ENCODE measurements around the gene CAPN5. TPM values are rescaled to one million over a fixed set of nuclear protein-coding genes. Genes with fewer than 3 reads are reported as not detected.

The CAPN5 gene
- total RNA-seq, 2 experiments from 2014 or later = 0.99 to 1.0 TPM

DNA sequence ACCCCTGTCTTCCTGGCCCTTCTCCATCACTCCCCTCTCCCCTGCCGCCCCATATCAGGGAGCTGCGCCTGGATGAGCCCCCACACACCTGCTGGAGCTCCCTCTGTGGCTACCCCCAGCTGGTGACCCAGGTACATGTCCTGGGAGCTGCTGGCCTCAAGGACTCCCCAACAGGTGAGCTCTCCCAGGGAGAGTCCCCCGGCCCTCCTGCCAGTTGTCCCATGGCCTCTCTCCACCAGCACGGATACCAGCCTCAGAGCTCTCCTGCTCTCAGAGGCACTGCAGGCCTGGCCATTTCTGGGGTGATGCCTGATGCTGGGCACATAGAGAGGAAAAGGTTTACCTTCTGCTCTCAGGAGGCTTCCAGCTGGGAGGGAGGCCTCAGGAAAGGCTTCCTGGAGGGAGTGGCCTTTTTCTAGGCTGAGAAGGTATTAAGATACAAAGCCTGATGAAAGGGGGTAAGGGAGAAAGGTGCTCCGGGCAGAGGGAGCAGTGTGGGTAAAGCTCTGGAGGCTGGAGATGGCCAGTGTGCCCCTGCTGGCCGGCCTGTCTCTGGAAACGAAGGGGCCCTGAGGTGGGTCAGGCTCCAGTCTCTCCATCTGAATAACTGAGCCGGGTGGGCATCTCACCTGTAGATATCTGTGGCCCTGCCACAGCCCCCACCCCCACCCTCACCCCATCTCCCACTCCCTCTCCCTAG is 55.3 kb downstream of the CAPN5 start:
- CTCF ChIA-PET = no interaction called here
- POLR2A ChIA-PET = no interaction called here

DNA sequence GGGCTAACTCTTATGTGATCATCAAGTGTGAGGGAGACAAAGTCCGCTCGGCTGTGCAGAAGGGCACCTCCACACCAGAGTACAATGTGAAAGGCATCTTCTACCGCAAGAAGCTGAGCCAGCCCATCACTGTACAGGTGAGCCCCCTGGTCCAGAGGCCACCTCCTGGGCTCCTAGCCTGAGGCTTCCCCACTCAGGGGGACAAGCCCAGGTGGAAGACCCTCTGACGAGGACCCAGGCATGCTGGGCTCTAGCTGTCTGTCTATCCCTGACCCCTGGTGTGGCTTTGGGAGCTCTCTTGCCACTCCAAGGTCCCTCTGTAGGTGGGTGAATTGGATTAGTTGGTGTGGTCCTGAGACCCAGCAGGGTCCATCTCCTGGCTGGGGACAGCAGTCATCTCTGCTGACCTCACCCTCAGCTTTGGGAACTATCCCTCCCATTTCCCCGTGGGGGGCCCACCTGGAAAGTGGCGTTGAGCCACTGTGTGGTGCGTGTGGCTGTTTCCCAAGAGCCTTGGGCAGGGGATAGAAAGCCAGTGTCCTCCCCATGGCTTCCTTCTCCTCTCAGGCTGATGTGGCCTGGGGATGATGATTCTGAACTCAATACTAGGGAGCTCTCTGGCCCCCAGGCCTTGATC is 55.9 kb downstream of the CAPN5 start:
- CTCF ChIA-PET = no interaction called here

DNA sequence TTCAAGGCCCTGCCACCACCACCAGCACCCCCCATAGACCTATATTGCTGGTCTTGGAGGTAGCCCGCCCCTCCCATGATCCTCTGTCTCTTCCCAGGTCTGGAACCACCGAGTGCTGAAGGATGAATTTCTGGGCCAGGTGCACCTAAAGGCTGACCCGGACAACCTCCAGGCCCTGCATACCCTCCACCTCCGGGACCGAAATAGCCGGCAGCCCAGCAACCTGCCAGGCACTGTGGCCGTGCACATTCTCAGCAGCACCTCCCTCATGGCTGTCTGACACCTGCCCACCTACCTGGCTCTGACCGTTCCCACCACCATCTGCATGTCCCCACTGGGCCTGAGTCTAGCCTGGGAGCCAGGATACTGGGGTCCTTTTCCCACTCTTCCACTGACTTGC is 56.8 kb downstream of the CAPN5 start:
- ChIA-PET POLR2A (no interaction called here), CTCF (no interaction called here)

More for the DNA sequence above, 55.9 kb downstream of the CAPN5 start:
- POLR2A ChIA-PET = no interaction called here

DNA sequence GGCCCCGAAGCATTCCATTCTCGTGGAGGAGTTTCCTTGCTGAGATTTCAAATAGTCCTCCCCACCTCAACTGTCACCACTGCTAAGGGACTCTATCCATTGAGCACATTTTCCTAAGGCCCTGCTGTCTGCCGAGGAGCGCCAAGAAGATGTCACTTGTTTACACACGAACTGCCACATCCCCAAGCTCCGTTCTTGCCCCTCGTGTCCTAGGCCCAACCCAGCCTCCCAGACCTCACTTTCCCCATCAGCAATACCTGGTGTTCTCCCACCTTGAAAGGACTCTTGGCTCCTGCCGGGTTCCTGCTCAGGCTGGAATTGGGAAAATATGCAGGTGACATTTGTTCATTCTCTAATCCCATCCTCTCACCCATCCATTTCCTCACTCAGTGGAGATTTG is 57.3 kb downstream of the CAPN5 start:
- ChIA-PET CTCF (no interaction called here), POLR2A (no interaction called here)

DNA sequence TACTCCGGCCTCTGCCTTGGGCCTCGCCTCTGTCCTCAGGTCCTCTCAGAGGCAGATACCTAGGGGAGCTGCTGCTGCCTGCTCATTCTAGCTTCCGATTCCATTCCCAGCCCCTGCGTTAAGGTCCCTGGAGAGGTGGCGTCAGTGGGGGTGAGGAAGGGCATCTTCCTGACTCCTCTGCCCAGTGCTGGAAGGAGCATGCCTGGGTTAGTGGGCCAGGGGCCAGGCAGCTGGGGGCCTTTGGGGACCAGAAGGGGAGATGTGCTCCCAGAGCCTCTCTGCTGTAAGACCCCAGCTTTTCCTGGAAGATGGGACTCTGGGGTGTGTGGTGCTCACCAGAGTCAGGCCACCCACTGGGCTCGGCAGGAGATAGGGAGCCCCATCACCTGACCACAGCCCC is 57.7 kb downstream of the CAPN5 start:
- CTCF ChIA-PET = no interaction called here
- POLR2A ChIA-PET = no interaction called here

DNA sequence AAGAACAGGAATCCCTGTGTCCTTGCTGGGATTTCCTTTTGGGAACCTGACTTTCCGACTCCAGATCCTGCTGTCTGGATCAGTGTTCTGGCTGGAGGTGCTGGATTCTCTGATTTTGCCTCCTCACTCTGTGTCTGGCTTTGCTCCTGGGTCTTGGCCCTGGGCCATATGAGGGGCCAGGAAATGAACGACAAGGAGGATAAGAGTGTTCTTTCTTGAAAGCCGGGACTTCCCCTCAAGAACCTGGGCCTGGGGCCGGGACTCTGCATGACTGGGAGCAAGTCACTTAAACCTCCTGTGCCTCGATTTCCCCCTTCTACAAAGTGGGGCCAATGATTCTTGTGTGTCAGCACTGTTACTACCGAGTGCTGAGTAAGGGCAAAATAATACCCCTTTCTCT is 58.4 kb downstream of the CAPN5 start:
- CTCF ChIA-PET = interaction anchor here (7.3 kb wide), 1 partner anchor 63 kb away, joined by 75 read pairs; no protein-coding TSS in a partner anchor
- POLR2A ChIA-PET = no interaction called here

DNA sequence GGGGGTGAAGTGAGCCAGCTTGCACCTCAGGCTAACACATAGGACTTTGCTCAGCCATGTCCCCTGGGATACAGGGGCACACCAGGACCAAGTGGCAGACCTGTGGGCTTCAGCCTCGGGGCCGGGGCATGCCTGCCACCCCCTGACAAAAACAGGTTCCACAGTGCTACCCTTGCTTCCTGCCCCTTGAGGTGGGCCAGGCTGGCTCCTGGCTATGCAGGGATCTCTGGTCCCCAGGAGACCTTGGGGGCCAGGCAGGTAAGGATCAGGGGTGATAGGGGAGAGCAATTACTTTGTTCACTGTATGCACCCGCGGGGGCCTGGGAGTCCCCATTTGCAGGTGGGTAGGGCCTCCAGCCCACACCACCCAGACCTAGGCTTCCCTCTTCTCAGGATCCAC is 58.9 kb downstream of the CAPN5 start:
- ChIA-PET CTCF (interaction anchor here (7.3 kb wide), 1 partner anchor 62 kb away, joined by 75 read pairs; no protein-coding TSS in a partner anchor), POLR2A (no interaction called here)

DNA sequence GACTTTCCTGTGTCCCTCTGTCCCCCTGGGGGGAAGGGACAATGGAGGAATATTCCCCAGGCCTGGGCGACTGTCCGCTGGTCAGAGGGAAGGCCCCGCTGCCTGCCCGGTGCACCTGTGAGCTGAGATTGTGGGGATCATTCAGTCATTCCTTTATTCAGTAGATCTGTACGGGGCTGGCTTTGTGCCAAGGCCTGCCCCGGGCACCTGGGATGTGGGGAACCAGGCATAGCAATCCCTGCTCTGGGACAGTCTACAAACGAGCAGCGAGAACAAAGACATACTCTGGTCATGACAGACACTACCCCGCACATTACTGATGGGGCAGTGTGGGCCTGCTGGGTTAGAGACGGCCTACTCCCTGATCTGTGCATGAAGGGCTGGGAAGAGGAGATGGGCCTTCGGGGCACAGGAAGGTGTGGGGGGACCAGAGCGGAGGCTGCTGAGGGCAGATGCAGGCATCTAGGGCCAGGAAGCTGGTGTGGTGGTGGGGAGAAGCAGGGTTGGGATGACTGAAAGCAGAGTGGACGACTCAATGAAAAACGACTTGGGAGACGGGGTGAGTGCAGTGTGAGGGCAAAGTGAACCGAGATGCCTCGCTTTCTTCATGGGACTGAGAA is 59.5 kb downstream of the CAPN5 start:
- ChIA-PET POLR2A (no interaction called here), CTCF (interaction anchor here (0.9 to 7.3 kb wide), 13 partner anchors 8 to 443 kb away, joined by 3 to 75 read pairs (median 5); no protein-coding TSS in a partner anchor)

DNA sequence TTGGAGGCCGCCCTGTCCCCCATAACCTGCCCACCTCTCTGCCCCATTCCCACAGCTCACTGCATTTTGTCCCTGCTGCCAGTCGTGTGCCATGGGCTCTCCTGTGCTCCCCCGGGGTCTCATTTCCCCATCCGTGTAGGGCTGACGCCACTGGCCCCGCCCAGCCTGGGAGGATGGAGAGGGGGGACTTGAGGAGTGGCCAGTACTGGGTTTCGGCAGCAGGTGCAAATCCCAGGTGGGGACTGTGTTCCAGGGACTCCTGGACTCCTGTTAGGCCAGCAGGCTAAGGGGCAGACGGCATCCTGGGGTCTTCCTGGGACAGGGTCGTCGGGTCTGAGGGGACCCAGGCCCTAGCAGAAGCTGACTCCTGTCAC is 60.1 kb downstream of the CAPN5 start:
- POLR2A ChIA-PET = no interaction called here
- CTCF ChIA-PET = interaction anchor here (0.9 to 7.3 kb wide), 27 partner anchors 8 to 442 kb away, joined by 3 to 75 read pairs (median 5); no protein-coding TSS in a partner anchor

DNA sequence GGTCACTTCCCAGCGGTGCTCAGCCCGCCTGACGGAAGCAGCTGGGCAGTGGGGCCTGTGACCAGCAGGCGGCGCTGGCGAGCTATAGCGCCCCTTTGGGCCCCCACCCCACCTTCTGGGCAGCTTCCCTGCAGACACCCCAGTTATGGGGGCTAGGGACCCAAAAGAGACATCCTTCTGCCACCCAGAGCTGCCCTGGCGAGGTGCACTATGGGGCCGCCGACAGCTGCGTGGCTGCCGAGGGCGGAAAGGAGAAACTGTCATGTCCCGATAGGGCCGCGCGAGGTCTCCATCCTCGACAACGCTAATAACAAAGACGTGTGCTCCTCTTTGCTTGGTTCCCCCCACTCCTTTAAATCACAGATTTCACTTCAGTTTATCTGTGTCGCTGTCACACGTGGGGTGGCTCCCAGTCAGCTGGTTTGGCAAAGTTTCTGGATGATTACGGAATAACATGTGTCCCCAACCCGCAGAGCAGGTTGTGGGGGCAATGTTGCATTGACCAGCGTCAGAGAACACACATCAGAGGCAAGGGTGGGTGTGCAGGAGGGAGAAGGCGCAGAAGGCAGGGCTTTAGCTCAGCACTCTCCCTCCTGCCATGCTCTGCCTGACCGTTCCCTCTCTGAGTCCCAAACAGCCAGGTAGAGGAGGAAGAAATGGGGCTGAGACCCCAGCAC is 60.6 kb downstream of the CAPN5 start:
- ChIA-PET CTCF (interaction anchor here (0.9 to 7.3 kb wide), 27 partner anchors 9 to 441 kb away, joined by 3 to 75 read pairs (median 5); no protein-coding TSS in a partner anchor), POLR2A (interaction anchor here (0.6 kb wide), 1 partner anchor 345 kb away, joined by 5 read pairs; no protein-coding TSS in a partner anchor)

DNA sequence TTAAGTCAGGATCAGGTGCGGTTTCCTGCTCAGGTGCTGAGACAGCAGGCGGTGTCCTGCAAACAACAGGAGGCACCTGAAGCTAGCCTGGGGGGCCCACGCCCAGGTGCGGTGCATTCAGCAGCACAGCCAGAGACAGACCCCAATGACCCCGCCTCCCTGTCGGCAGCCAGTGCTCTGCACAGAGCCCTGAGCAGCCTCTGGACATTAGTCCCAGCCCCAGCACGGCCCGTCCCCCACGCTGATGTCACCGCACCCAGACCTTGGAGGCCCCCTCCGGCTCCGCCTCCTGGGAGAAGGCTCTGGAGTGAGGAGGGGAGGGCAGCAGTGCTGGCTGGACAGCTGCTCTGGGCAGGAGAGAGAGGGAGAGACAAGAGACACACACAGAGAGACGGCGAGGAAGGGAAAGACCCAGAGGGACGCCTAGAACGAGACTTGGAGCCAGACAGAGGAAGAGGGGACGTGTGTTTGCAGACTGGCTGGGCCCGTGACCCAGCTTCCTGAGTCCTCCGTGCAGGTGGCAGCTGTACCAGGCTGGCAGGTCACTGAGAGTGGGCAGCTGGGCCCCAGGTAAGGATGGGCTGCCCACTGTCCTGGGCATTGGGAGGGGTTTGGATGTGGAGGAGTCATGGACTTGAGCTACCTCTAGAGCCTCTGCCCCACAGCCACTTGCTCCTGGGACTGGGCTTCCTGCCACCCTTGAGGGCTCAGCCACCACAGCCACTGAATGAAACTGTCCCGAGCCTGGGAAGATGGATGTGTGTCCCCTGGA is 61.3 kb downstream of the CAPN5 start, which contains the start of gene MYO7A:
Gene MYO7A (plus strand): TSS at position 327 of the 772 bp plus-strand sequence. CDS start 2,389 bp downstream, outside the sequence.
- ChIA-PET CTCF (interaction anchor here (1.1 to 7.3 kb wide), 18 partner anchors 8 to 420 kb away, joined by 3 to 75 read pairs (median 6); no protein-coding TSS in a partner anchor), POLR2A (interaction anchor here (0.6 kb wide), 1 partner anchor 346 kb away, joined by 5 read pairs; no protein-coding TSS in a partner anchor)

DNA sequence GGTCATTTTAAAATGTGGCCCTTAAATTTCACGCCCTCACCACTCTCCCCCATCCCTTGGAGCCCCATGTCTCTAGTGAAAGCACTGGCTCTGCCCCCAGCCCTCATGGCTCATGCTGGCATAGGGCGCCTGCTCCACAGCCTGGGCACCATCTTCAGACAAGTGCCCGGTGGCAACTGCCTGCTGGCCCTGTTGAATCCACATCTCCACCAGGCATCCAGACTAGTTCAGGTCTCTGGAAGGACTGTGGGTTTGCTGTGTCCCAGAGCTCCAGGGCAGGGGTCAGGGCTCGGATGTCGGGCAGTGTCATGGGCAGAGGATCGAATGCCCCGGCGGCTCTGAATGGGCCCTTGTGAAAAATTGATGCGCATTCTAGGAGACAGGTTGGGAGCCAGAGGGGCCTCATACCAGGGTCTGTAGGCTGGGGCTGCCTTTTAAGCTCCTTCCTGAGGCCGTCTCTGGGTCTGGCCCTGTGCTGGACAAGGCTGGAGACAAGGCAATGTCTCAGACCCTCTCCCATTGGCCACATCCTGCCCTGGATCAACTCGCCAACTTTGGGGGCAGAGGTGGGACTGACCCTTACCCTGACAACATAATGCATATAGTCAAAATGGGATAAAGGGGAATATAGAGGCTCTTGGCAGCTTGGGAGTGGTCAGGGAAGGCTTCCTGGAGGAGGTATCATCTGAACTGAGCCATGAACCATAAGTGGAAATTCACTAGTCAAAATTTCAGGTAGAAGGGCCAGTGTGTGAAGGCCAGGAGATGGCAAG is 62.5 kb downstream of the CAPN5 start:
- ChIA-PET CTCF (interaction anchor here (0.6 to 7.3 kb wide), 2 partner anchors 59 to 237 kb away, joined by 3 to 75 read pairs; no protein-coding TSS in a partner anchor), POLR2A (no interaction called here)

DNA sequence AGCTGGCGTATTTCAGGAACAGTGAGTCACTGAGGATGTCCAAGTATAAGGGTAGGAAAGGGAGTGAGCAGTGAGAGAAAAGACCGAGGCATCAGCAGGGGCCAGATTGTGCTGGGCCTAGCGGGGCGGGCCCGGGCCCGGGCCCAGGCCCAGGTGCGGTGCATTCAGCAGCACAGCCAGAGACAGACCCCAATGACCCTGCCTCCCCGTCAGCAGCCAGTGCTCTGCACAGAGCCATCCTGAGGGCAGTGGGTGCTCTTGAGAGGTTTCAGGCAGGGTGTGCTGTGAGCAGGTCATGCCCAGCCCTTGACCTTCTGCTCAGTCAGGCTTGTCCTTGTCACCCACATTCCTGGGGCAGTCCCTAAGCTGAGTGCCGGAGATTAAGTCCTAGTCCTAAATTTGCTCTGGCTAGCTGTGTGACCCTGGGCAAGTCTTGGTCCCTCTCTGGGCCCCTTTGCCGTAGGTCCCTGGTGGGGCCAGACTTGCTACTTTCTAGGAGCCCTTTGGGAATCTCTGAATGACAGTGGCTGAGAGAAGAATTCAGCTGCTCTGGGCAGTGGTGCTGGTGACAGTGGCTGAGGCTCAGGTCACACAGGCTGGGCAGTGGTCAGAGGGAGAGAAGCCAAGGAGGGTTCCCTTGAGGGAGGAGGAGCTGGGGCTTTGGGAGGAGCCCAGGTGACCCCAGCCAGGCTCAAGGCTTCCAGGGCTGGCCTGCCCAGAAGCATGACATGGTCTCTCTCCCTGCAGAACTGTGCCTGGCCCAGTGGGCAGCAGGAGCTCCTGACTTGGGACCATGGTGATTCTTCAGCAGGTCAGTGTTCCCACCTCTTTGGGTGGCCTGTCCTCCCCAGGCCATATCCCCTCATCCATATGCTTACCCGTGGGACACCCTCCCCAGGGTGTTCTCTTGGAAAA is 63.3 kb downstream of the CAPN5 start:
- CTCF ChIA-PET = interaction anchor here (1.0 to 7.3 kb wide), 2 partner anchors 19 to 58 kb away, joined by 3 to 75 read pairs; no protein-coding TSS in a partner anchor
- POLR2A ChIA-PET = no interaction called here

DNA sequence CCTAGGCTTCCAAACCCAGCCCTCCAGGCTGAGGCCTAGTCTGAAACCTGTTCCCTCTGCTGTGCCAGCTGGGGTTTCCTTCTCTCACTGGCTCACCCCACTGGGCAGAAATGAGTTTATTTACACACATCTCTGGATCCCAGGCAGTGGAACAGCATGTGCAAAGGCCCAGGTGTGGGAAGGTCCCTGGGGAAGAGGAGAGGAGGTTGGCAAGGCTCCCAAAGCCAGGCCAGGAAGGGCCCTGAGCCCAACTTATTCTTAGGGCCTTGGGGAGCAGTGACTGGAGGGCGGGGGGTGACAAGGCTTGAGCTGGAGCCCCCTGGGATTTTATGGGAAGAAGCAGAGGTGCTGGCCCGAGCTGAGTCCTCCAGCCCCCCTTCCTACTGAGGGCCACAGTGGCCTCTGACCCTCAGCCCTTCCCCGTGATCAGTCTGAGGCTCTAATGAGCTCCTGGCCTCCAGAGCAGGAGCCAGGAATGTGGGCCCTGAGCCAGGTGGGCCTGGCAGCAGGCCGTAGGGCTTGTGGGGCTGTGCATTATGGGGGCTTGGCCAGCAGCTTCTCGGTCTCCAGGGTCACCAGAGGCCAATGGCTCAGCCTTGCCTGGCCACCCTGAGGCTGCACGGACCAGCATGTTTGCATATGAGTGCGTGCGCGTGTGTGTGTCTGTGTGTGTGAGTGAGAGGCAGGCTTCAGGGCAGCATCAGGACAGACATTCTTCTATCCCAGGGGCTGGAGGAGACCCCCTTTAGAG is 64.2 kb downstream of the CAPN5 start:
- ChIA-PET CTCF (interaction anchor here (1.0 to 7.3 kb wide), 2 partner anchors 18 to 57 kb away, joined by 3 to 75 read pairs; no protein-coding TSS in a partner anchor), POLR2A (no interaction called here)

DNA sequence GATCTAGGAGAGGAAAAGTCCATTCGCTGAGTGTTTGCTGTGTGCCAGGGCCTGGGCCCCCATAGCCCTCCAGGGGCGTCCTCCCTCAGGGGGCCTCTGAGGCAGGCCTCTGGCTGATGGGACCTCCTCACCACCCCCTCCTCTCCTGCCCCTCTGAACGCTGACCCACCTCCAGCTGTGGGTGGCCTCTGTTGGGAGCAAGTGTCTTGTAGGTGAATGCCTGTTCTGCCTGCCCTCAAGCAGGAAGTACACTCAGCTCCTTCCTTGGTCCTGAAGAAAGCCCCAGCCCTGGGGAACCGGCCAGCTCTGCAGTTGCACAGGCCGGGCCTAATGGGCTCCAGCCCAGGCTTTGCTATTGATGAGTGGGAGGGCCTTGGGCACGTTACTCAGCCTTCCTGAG is 64.8 kb downstream of the CAPN5 start:
- CTCF ChIA-PET = interaction anchor here (7.3 kb wide), 1 partner anchor 56 kb away, joined by 75 read pairs; no protein-coding TSS in a partner anchor

DNA sequence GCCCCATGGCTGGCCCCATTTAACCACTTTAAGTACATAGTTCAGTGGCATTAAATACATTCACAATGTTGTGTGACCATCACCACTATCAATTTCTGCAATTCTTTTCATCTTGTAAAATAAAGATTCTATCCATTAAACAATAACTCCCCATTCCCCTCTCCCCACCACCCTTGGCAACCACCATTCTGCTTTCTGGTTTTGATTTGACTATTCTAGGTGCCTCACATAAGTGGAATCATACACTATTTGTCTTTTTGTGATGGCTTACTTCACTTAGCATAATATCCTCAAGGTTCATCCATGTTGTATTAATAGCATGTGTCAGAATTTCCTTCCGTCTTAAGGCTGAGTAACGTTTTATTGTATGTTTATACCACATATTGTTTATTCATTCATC is 68.3 kb downstream of the CAPN5 start:
- ChIA-PET CTCF (no interaction called here), POLR2A (no interaction called here)

More for the DNA sequence above, 64.8 kb downstream of the CAPN5 start:
- POLR2A ChIA-PET = no interaction called here

All from activated CD8-positive, alpha-beta memory T cell treated with anti-CD3 and anti-CD28 coated beads for 36 hours (primary cell).